Measurements from ENCODE around the gene TRIM47. TPM values are rescaled to one million over a fixed set of nuclear protein-coding genes. Genes with fewer than 3 reads are reported as not detected.

Gene TRIM47
- total and polyA plus RNA-seq, 2 of the 13 experiments (the other 11 are each of a cell fraction or from before 2014, with no cell fraction given), result 33.5 to 82.0 TPM

GRCh38 chr17:75854101-75854748, 24.2 kb downstream of the TRIM47 start:
- FAIRE-seq (no peak), DNase-seq (ENCODE audit: low spot score) (peak; percentile 50), ATAC-seq (no peak)
- Histone ChIP-seq H3K4me3 (replicated peaks in 1 of 3; ENCODE audit: insufficient read depth in 1 of 3, low read depth in 2 of 3, low read length in 3 of 3) (peak overlapping the region; percentile 79 to 90 (median 90)), H3K4me2 (ENCODE audit: low read depth, low read length) (peak overlapping the region; percentile 92), H3K9me3 (ENCODE audit: low read length) (no peaks in the 10 kb centered on the region), H3K36me3 (replicated peaks in 1 of 2; ENCODE audit: control insufficient read depth in 1 of 2, insufficient read depth in 2 of 2, low read length in 2 of 2) (peaks cover 6 to 20% of the 10 kb centered on the region in 2 experiments), H3K27ac (ENCODE audit: extremely low read length, insufficient read depth, low read length) (peak overlapping the region; percentile 64), H2AFZ (ENCODE audit: low read length) (no peak overlapping the region), H3K4me1 (ENCODE audit: insufficient read depth, low read length) (peaks cover 52% of the 10 kb centered on the region), H4K20me1 (ENCODE audit: insufficient read depth, low read length) (peaks cover 4% of the 10 kb centered on the region; the same call in 1 of the 2 replicates), H3K27me3 (ENCODE audit: control insufficient read depth in 1 of 2, insufficient read depth in 2 of 2, low read length in 2 of 2) (no peaks in the 10 kb centered on the region; a peak in 1 of 5 replicates), H3K9ac (ENCODE audit: insufficient read depth, low read depth, low read length) (peak overlapping the region; percentile 78), H3K79me2 (ENCODE audit: insufficient read depth, low read length) (peaks cover 17% of the 10 kb centered on the region)
- POLR2A ChIA-PET, result interaction anchor here (0.5 to 12.8 kb wide), 15 partner anchors 8 to 134 kb away, joined by 3 to 454 read pairs (median 24); partner anchors contain the start of genes ACOX1, GALK1, TEN1 and TRIM47
- in situ Hi-C loops (cut with HindIII; ENCODE audit: extremely low pct_ligation_motif_present, low pct_unique_long_range_greater_than_20kb), result no loop called here
- BruUV-seq (replicated peaks), result TSS peak; percentile 90
- CTCF ChIA-PET (ENCODE audit: low intra/inter-chr PET ratio, low total read pairs), result no interaction called here
- intact Hi-C loops (cut with micrococcal nuclease; ENCODE audit: unreplicated experiment), result loop anchor here (2.0 kb wide), 2 partner anchors 15 to 23 kb away; no protein-coding TSS in a partner anchor
- 28% methylated on average over 7 of the region's 7 CpGs for WGBS (ENCODE audit: low lambda C conversion rate)
- TF ChIP-seq ZNF543 (CRISPR knock-in tag; IDR thresholded peaks at IDR 0.05), result no peak
- TF ChIP-seq NR2F2 (IDR thresholded peaks at IDR 0.05; ENCODE audit: borderline replicate concordance, low read depth), result no peak
- TF ChIP-seq ZBTB20 (CRISPR knock-in tag; IDR thresholded peaks at IDR 0.05; ENCODE audit: borderline replicate concordance, low read depth), result no peak
- no peak for TF ChIP-seq ARID3A (IDR thresholded peaks at IDR 0.05; ENCODE audit: low read depth, low read length)
- no peak for TF ChIP-seq DMAP1 (CRISPR knock-in tag; IDR thresholded peaks at IDR 0.05)
- TF ChIP-seq ZNF230 (CRISPR knock-in tag; IDR thresholded peaks at IDR 0.05), result no peak
- TF ChIP-seq, protein P1, sequence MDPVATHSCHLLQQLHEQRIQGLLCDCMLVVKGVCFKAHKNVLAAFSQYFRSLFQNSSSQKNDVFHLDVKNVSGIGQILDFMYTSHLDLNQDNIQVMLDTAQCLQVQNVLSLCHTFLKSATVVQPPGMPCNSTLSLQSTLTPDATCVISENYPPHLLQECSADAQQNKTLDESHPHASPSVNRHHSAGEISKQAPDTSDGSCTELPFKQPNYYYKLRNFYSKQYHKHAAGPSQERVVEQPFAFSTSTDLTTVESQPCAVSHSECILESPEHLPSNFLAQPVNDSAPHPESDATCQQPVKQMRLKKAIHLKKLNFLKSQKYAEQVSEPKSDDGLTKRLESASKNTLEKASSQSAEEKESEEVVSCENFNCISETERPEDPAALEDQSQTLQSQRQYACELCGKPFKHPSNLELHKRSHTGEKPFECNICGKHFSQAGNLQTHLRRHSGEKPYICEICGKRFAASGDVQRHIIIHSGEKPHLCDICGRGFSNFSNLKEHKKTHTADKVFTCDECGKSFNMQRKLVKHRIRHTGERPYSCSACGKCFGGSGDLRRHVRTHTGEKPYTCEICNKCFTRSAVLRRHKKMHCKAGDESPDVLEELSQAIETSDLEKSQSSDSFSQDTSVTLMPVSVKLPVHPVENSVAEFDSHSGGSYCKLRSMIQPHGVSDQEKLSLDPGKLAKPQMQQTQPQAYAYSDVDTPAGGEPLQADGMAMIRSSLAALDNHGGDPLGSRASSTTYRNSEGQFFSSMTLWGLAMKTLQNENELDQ (CRISPR knock-in tag; IDR thresholded peaks at IDR 0.05; ENCODE audit: borderline replicate concordance), result no peak
- no peak for TF ChIP-seq ZNF75D (CRISPR knock-in tag; IDR thresholded peaks at IDR 0.05; ENCODE audit: borderline replicate concordance)
- TF ChIP-seq ZFP62 (CRISPR knock-in tag; IDR thresholded peaks at IDR 0.05), result no peak
- TF ChIP-seq, protein P2, sequence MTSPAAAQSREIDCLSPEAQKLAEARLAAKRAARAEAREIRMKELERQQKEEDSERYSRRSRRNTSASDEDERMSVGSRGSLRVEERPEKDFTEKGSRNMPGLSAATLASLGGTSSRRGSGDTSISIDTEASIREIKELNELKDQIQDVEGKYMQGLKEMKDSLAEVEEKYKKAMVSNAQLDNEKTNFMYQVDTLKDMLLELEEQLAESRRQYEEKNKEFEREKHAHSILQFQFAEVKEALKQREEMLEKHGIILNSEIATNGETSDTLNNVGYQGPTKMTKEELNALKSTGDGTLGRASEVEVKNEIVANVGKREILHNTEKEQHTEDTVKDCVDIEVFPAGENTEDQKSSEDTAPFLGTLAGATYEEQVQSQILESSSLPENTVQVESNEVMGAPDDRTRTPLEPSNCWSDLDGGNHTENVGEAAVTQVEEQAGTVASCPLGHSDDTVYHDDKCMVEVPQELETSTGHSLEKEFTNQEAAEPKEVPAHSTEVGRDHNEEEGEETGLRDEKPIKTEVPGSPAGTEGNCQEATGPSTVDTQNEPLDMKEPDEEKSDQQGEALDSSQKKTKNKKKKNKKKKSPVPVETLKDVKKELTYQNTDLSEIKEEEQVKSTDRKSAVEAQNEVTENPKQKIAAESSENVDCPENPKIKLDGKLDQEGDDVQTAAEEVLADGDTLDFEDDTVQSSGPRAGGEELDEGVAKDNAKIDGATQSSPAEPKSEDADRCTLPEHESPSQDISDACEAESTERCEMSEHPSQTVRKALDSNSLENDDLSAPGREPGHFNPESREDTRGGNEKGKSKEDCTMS (CRISPR knock-in tag; conservative IDR thresholded peaks at IDR 0.05), result no peak
- TF ChIP-seq BCL3 (CRISPR knock-in tag; IDR thresholded peaks at IDR 0.05), result no peak
- TF ChIP-seq LCORL (IDR thresholded peaks at IDR 0.05), result no peak
- TF ChIP-seq LCORL (CRISPR knock-in tag; IDR thresholded peaks at IDR 0.05), result no peak
- TF ChIP-seq SRSF9 (IDR thresholded peaks at IDR 0.05; ENCODE audit: borderline replicate concordance, insufficient read depth, low read depth, low read length, poor library complexity, severe bottlenecking), result no peak
- TF ChIP-seq ZNF432 (CRISPR knock-in tag; IDR thresholded peaks at IDR 0.05; ENCODE audit: borderline replicate concordance), result no peak

Measured in HepG2 (cell line).